Activated naive CD8-positive, alpha-beta T cell treated with anti-CD3 and anti-CD28 coated beads, Interleukin-2, amount 50 U/mL, for 16 hours (primary cell): ENCODE data around the gene CFAP99.

ENCODE experiments used
- DNase-seq: peaks from one replicate; pipeline ENCODE4 v3.0.0-alpha.2; 2020; ENCODE audit warnings: low read depth, low spot score

Gene CFAP99

GRCh38 chr4:2411786-2412510 is 6.8 kb upstream of the CFAP99 start:
- no peak for DNase-seq

DNA sequence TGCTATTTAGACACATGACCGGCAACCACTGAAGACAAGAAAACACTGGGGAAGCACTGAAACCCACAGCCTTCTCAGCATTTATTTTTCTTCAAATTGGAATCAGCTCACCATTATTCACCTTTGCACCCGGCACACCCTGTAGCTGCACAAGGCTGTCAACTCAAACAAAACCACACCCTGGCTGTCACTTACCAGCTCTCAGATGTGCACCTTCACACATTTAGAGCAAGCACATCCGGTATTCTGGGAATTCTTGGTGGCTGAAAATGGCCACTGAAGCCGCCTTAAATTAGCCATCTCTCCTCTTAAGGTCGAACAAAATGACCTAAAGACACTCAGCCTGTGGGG is 6.2 kb upstream of the CFAP99 start:
- DNase-seq, result no peak

GRCh38 chr4:2412885-2413716 is 5.7 kb upstream of the CFAP99 start:
- peak; percentile 38 for DNase-seq

GRCh38 chr4:2413821-2414610 is 4.7 kb upstream of the CFAP99 start:
- DNase-seq, result no peak

DNA sequence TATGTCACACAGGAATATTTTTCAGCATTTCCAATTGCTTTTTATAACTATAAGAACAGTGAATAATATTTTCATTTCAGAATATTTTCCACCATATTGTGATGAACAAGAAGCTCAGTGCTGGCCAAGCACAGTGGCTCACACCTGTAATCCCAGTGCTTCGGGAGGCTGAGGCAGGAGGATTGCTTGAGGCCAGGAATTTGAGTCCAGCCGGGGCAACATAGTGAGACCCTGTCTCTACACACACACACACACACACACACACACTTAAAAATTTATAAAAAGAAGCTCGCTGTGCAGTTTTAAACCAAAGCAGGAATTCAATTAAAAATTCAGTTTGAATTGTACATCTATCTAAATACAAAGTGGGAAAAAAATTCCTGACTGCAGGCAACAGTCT is 3.5 kb upstream of the CFAP99 start:
- no peak for DNase-seq

DNA sequence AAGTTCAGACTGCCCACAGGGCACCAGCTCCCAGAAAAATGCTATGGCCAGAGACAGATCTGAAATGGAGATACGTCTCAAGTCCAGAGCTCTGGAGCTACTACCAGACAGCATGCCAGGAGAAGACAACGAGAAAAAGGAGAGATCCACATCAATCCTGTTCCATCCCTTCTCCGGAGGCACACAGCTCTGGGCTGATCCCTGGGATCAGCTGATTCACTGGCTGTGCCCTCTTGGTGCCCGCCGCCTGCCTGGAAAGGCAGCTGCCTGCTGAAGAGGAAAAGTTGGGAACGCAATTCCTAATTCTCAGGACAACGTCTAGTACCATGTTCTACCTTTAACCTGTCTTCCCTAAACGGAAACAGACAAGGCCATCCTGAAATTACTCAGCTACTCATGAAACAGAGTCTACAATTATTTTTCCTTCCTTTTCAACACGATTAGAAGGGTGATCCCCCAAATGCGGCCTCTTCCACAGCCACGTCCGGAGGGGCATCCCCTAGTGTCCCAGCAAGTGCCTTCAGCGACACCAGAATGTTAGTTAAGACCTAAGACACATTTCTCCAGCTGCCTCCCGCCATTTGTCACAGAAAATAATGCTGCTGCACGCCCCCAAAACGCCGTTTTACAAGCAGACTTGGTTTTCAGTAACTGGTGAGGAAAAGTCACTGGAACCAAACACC is 2.7 kb upstream of the CFAP99 start:
- DNase-seq, result no peak

GRCh38 chr4:2416564-2417225 is 2.1 kb upstream of the CFAP99 start:
- no peak for DNase-seq

DNA sequence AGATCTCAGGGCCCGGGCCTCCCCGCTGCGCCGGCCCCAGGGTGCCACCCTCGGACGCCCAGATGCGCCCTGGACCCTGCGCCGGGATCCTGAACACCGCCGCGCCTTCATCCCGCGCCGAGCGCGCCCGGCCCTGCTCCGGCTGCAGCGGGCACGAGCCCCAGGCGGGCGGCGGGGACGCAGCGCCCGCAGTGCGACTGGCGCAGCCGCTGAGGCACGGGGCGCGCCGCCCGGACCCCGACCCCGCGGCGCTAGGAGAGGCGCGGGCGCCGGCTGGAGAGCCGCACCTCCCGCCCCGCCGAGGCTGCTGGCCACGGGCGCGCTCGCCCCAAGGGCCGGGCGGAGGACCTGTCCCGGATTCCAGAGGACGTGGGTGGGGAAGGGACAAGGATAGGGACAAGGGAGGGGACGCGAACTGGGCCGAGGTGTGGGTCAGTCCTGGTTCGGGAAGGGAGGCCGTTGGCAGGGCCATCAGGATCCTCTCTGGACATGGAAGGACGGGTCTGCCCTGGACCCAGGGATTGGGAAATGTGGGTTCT is 1.5 kb upstream of the CFAP99 start:
- no peak for DNase-seq

DNA sequence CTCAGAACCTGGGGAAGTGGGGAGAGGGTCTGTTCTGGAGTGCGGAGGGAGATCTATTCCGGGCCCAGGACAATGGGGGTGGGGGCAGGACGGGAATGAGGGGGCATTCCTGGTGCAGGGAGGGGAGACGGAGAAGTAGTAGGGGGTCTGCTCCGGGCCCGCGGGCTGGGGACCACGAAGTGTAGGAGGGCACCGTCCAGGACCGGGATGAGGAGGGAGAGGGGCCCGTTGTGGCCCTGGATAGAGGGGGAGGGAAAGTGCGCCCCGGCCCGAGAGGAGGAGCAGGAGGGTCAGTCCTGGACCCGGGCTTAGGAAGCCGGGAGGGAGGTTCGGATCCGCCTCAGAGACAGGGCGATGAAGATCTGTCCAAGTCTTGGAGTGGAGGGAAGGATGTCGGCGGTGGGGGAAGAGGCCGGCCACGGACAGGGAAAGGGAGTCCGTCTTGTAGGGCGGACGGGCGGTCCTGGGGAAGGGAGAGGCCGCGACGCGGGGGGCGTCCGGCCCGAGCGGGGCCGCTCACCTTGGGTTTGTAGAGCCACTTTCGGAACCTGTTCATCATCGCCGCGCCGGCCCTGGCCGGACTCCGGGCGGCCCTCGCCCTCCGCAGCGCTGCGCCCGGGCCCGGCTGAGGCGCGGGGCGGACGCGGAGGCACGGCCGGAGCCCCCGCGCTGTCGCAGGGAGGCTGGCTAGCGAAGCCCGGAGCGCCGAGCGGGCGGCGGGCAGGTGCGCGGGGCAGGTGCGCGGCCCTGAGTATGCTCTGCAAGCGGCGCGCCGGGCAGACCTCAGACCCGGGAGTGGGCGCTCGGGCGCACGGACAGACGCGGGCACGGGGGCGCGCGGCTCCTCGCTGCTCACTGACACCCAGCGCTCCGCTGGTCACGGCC is 748 bp upstream of the CFAP99 start, which contains the start of gene ZFYVE28:
Gene ZFYVE28 (minus strand): TSS at position 881 of the 885 bp plus-strand sequence. CDS start 322 bp downstream, at position 559.
- no peak for DNase-seq

GRCh38 chr4:2419814-2420213 is 1.1 kb downstream of the CFAP99 start:
- no peak for DNase-seq

GRCh38 chr4:2421928-2422327 is 3.2 kb downstream of the CFAP99 start:
- DNase-seq, result no peak

- DNase-seq, result no peak
Observed at GRCh38 chr4:2423066-2423465, 4.3 kb downstream of the CFAP99 start.

GRCh38 chr4:2423695-2424094 is 4.9 kb downstream of the CFAP99 start:
- no peak for DNase-seq

GRCh38 chr4:2424581-2424980 is 5.8 kb downstream of the CFAP99 start:
- no peak for DNase-seq

GRCh38 chr4:2425386-2426068 is 6.8 kb downstream of the CFAP99 start:
- no peak for DNase-seq

- no peak for DNase-seq
Observed at GRCh38 chr4:2426069-2426397, 7.3 kb downstream of the CFAP99 start.

DNA sequence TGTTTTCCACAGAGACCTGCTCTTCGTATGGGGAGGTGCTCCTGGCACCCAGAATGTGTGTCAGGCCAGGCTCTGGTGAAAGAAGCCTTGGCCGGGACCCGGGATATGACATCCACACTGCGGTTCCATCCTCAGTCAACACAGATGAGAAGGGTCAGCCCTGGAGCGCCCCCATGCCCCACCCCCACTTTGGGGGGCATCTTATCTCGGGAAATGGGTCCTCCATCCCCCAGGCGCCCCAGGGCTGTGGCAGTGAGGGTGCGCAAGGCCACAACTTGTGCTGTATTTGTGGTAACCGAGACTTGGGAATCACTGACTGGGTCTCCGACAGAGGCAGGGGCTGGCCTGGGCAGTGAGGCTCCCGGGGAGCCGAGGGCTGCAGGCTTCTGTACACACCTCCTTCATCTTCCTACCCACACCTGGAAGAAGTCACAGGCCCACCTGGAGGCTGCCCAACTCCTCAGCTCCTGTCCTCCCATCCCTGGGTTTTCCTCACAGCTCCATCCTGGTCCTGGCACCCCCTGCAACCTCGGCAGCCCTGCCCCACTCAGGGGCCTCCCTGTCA is 8.0 kb downstream of the CFAP99 start:
- DNase-seq, result no peak

DNA sequence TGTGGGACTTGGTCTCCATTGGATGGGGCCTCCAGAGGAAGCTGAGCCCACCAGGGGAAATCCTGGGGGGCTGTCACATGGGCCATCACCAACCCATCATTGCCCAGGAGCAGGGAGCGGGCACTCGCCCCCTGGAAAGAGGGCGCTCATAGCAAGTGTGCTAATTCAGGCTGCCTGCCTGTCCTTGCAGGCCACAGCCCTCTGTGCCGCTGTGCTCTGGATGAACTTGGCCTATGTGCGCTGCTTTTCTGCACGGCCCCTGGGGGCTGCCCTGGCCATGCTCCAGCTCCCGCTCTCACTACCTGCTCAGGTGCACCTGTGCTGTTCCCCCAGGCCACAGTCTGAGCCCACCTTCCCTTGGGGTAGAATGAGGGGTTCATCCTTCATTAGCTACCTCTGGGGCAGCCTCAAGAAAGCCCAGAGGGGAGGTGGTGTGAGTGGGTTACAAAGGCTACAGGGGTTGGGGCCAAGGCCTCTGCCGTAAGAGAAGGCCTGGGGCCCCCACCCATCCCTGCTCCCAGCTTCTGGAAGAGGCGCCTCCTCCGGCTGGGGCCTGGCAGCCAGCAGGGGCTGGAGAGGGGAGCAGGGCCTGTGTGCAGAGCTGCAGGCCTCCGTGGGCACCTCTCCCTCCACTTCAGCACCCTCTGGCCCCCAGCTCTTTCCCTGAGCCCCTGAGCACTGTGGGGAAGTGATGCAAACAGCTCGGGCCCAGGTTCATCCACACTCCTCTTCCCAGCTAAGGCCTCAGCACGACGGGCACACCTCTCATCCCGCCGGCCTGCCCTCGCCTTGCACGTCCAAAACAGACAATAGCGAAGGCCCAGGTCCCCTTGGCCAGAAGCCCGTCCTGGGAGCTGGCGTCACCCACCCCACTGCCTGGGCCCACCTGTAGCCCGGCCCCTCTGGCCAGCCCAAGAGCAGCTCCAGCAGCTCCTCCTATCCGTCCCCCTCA is 8.9 kb downstream of the CFAP99 start:
- no peak for DNase-seq
